Astrocyte (in vitro differentiated cells and primary cell): ENCODE data around the gene FABP7. TPM values are rescaled to one million over a fixed set of nuclear protein-coding genes. Genes with fewer than 3 reads are reported as not detected.
A peak's percentile ranks its signal among the peaks of the same experiment; 100 is the strongest.

Source experiments
- DNase-seq: peaks from one replicate; pipeline ENCODE4 v3.0.0-alpha.2; 2010; ENCODE audit warnings: low read depth
- FAIRE-seq: peaks from 2 replicates; lab custom pipeline; 2011; peaks lifted over from hg19 to GRCh38; lab: Jason Lieb, UNC
- H2AFZ ChIP-seq: 2 replicates; pipeline ENCODE4 v1.6.0; 2012; ENCODE audit warnings: low read depth, low read length, inconsistent platforms
- H3K27ac ChIP-seq: 2 replicates; pipeline ENCODE4 v1.5.1; 2011; ENCODE audit warnings: low read depth, low read length, inconsistent platforms
- H3K27me3 ChIP-seq: 2 replicates; pipeline ENCODE4 v1.6.0; 2011; ENCODE audit warnings: low read length, inconsistent platforms; ENCODE audit not compliant: insufficient read depth
- H3K36me3 ChIP-seq: 2 replicates; pipeline ENCODE4 v1.5.1; 2011; ENCODE audit warnings: low read length, inconsistent platforms; ENCODE audit not compliant: insufficient read depth
- H3K4me1 ChIP-seq: 2 replicates; pipeline ENCODE4 v1.5.1; 2011; ENCODE audit warnings: low read length, inconsistent platforms; ENCODE audit not compliant: insufficient read depth
- H3K4me2 ChIP-seq: 2 replicates; pipeline ENCODE4 v1.6.0; 2012; ENCODE audit warnings: low read length, inconsistent platforms
- H3K4me3 ChIP-seq: 2 replicates; pipeline ENCODE4 v1.5.1; 2011; ENCODE audit warnings: low read depth, mild to moderate bottlenecking, low read length, inconsistent platforms; ENCODE audit not compliant: insufficient read depth
- H3K79me2 ChIP-seq: 2 replicates; pipeline ENCODE4 v1.6.0; 2012; ENCODE audit warnings: mild to moderate bottlenecking, low read length, inconsistent platforms; ENCODE audit not compliant: insufficient read depth
- H3K9ac ChIP-seq: 2 replicates; pipeline ENCODE4 v1.6.0; 2012; ENCODE audit warnings: mild to moderate bottlenecking, low read length, inconsistent platforms
- H3K9me3 ChIP-seq: 2 replicates; pipeline ENCODE4 v1.5.1; 2012; ENCODE audit warnings: low read depth, mild to moderate bottlenecking, low read length, inconsistent platforms; ENCODE audit not compliant: insufficient read depth
- H4K20me1 ChIP-seq: 2 replicates; pipeline ENCODE4 v1.6.0; 2012; ENCODE audit warnings: low read length, inconsistent platforms; ENCODE audit not compliant: insufficient read depth
- H3K27ac Mint-ChIP-seq: one replicate; pipeline ENCODE4 v1.8.0; 2021; ENCODE audit warnings: mild to moderate bottlenecking, mixed read lengths; ENCODE audit not compliant: unreplicated experiment
- H3K27me3 Mint-ChIP-seq: one replicate; pipeline ENCODE4 v1.8.0; 2021; ENCODE audit warnings: low read depth, mixed read lengths; ENCODE audit not compliant: unreplicated experiment
- H3K36me3 Mint-ChIP-seq: one replicate; pipeline ENCODE4 v1.8.0; 2021; ENCODE audit warnings: low read depth, mixed read lengths; ENCODE audit not compliant: unreplicated experiment
- H3K4me1 Mint-ChIP-seq: one replicate; pipeline ENCODE4 v1.8.0; 2021; ENCODE audit warnings: low read depth, mixed read lengths; ENCODE audit not compliant: unreplicated experiment
- H3K4me3 Mint-ChIP-seq: one replicate; pipeline ENCODE4 v1.8.0; 2021; ENCODE audit warnings: mild to moderate bottlenecking, moderate library complexity, mixed read lengths; ENCODE audit not compliant: unreplicated experiment
- H3K9me3 Mint-ChIP-seq: one replicate; pipeline ENCODE4 v1.8.0; 2021; ENCODE audit warnings: mild to moderate bottlenecking, mixed read lengths; ENCODE audit not compliant: unreplicated experiment
- EZH2 ChIP-seq: IDR thresholded peaks from 2 replicates; pipeline ENCODE4 v1.6.1; 2012; ENCODE audit warnings: mild to moderate bottlenecking, low read length, inconsistent platforms; ENCODE audit not compliant: insufficient read depth
- total RNA-seq: library from RNA; stranded (reverse); gene quantifications from 2 replicates; pipeline ENCODE4 v1.2.1, GENCODE V29; 2021
- TF ChIP-seq, protein P1 (sequence below): IDR thresholded peaks from 2 replicates; pipeline ENCODE4 v1.5.1; 2011; ENCODE audit warnings: low read depth, mild to moderate bottlenecking, inconsistent platforms, low read length, moderate library complexity; ENCODE audit not compliant: insufficient read depth

Gene FABP7
- total RNA-seq, 1 donor from 2014 or later: 1.1 TPM

DNA sequence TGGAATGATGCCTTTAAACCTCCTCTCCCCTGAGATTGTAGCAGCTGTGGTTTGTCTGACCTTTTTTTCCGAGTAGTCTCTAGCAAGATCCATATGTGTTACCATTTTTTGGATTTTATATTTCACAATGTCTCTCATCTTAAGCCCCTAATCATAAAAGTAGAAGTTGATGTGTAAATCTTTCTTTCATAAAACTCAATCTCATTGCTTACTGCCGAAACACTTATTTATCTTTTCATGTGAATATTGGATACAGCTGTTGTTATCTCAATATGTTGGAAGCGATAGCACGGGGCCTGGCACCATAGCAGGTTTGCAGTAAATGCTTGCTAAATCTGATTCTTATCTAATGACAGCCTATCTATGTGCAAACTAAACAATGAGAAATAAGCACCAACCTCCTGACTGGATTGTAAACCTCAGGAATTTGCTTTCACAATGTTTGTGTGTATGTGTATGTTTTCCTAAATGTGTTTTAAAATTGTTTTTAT lies 23.7 kb downstream of the FABP7 start:
- Mint-ChIP-seq H3K27me3 (no peaks in the 10 kb centered on the region), H3K9me3 (no peaks in the 10 kb centered on the region), H3K4me1 (peaks cover 8% of the 10 kb centered on the region), H3K4me3 (no peak overlapping the region), H3K36me3 (peaks cover 2% of the 10 kb centered on the region), H3K27ac (no peak overlapping the region)
- no peak for FAIRE-seq
- TF ChIP-seq, protein P1, sequence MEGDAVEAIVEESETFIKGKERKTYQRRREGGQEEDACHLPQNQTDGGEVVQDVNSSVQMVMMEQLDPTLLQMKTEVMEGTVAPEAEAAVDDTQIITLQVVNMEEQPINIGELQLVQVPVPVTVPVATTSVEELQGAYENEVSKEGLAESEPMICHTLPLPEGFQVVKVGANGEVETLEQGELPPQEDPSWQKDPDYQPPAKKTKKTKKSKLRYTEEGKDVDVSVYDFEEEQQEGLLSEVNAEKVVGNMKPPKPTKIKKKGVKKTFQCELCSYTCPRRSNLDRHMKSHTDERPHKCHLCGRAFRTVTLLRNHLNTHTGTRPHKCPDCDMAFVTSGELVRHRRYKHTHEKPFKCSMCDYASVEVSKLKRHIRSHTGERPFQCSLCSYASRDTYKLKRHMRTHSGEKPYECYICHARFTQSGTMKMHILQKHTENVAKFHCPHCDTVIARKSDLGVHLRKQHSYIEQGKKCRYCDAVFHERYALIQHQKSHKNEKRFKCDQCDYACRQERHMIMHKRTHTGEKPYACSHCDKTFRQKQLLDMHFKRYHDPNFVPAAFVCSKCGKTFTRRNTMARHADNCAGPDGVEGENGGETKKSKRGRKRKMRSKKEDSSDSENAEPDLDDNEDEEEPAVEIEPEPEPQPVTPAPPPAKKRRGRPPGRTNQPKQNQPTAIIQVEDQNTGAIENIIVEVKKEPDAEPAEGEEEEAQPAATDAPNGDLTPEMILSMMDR: no peak
- no peak for TF ChIP-seq EZH2
- H2AFZ ChIP-seq: no peak overlapping the region
- H3K9me3 ChIP-seq: no peaks in the 10 kb centered on the region
- H3K79me2 ChIP-seq: no peaks in the 10 kb centered on the region
- no peak overlapping the region for H3K4me2 ChIP-seq
- H3K9ac ChIP-seq: no peak overlapping the region
- no peak overlapping the region for H3K27ac ChIP-seq
- H3K4me1 ChIP-seq: peaks cover 18% of the 10 kb centered on the region
- no peaks in the 10 kb centered on the region for H3K27me3 ChIP-seq
- DNase-seq: peak; percentile 60
- H4K20me1 ChIP-seq: no peaks in the 10 kb centered on the region
- H3K36me3 ChIP-seq: peaks cover 2% of the 10 kb centered on the region
- no peak overlapping the region for H3K4me3 ChIP-seq

GRCh38 chr6:122804962-122805485 lies 25.5 kb downstream of the FABP7 start:
- FAIRE-seq: no peak
- no peak overlapping the region for H3K4me3 Mint-ChIP-seq
- Histone ChIP-seq H3K4me1 (peaks cover under 1% of the 10 kb centered on the region), H3K4me3 (no peak overlapping the region), H3K27ac (no peak overlapping the region), H3K27me3 (no peaks in the 10 kb centered on the region), H2AFZ (no peak overlapping the region), H3K9ac (no peak overlapping the region), H3K9me3 (no peaks in the 10 kb centered on the region), H3K79me2 (no peaks in the 10 kb centered on the region), H3K36me3 (peaks cover 2% of the 10 kb centered on the region), H4K20me1 (no peaks in the 10 kb centered on the region), H3K4me2 (no peak overlapping the region)
- TF ChIP-seq EZH2: no peak
- TF ChIP-seq, protein P1: no peak
- no peaks in the 10 kb centered on the region for H3K9me3 Mint-ChIP-seq
- no peaks in the 10 kb centered on the region for H3K4me1 Mint-ChIP-seq
- peaks cover 2% of the 10 kb centered on the region for H3K36me3 Mint-ChIP-seq
- H3K27ac Mint-ChIP-seq: no peak overlapping the region
- H3K27me3 Mint-ChIP-seq: no peaks in the 10 kb centered on the region
- no peak for DNase-seq

DNA sequence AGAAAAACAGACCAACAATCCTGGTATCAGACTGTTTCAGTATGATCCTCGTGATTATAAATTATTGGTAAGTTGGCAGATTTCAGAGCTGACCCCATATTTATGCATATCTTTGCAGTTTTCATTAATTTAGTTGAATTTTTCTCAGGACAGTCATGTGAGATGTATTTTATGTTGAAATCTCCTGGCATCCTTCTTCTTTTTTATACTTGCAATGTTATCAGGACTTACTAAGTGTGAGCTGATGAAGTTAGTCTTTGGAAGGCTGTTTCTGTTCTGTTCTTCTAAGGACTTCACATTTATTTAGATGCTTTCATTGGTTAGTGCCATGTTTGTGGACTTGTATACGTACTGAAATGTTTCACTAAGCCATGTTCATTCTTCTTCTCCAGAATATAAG lies 26.8 kb downstream of the FABP7 start:
- H3K4me2 ChIP-seq: no peak overlapping the region
- no peaks in the 10 kb centered on the region for H3K27me3 ChIP-seq
- TF ChIP-seq, protein P1: no peak
- no peak for TF ChIP-seq EZH2

More for the DNA sequence above, 26.8 kb downstream of the FABP7 start:
- Histone ChIP-seq H3K36me3 (peaks cover 7% of the 10 kb centered on the region), H4K20me1 (no peaks in the 10 kb centered on the region), H3K9me3 (no peaks in the 10 kb centered on the region), H2AFZ (no peak overlapping the region), H3K9ac (no peak overlapping the region), H3K4me3 (no peak overlapping the region), H3K27ac (no peak overlapping the region), H3K79me2 (no peaks in the 10 kb centered on the region), H3K4me1 (no peaks in the 10 kb centered on the region)
- H3K27ac Mint-ChIP-seq: no peak overlapping the region
- FAIRE-seq: no peak
- no peaks in the 10 kb centered on the region for H3K9me3 Mint-ChIP-seq
- H3K36me3 Mint-ChIP-seq: peaks cover 2% of the 10 kb centered on the region
- H3K4me3 Mint-ChIP-seq: no peak overlapping the region
- no peaks in the 10 kb centered on the region for H3K4me1 Mint-ChIP-seq
- no peaks in the 10 kb centered on the region for H3K27me3 Mint-ChIP-seq
- DNase-seq: no peak
